ENCODE data around the gene SNCB.
A peak's percentile ranks its signal among the peaks of the same experiment; 100 is the strongest.
"Not testable (repeated sequence)": the region's sequence is repeated elsewhere in the genome, so short reads cannot be mapped to it uniquely, and the experiment has no call there.

The SNCB gene

GRCh38 chr5:176596689-176597416 is 33.5 kb downstream of the SNCB start:
- DNase-seq, result peak; percentile 59

- DNase-seq, result no peak
Observed at GRCh38 chr5:176596069-176596644, 34.2 kb downstream of the SNCB start.

GRCh38 chr5:176595386-176595943 is 34.9 kb downstream of the SNCB start:
- no peak for DNase-seq

GRCh38 chr5:176594554-176594953 is 35.8 kb downstream of the SNCB start:
- no peak for DNase-seq

GRCh38 chr5:176593273-176593869 is 37.0 kb downstream of the SNCB start:
- no peak for DNase-seq

GRCh38 chr5:176592573-176592972 is 37.8 kb downstream of the SNCB start:
- no peak for DNase-seq

- DNase-seq, result not testable (repeated sequence)
Observed at GRCh38 chr5:176591667-176592066, 38.7 kb downstream of the SNCB start.

GRCh38 chr5:176590035-176590717 is 40.2 kb downstream of the SNCB start:
- no peak for DNase-seq

GRCh38 chr5:176589039-176589769 is 41.1 kb downstream of the SNCB start:
- DNase-seq, result no peak

GRCh38 chr5:176588297-176588696 is 42.0 kb downstream of the SNCB start:
- DNase-seq, result no peak

GRCh38 chr5:176587398-176587797 is 42.9 kb downstream of the SNCB start:
- no peak for DNase-seq

GRCh38 chr5:176583076-176583475 is 47.3 kb downstream of the SNCB start:
- DNase-seq, result no peak

- DNase-seq, result no peak
Observed at GRCh38 chr5:176581361-176581760, 49.0 kb downstream of the SNCB start.

- DNase-seq, result no peak
Observed at GRCh38 chr5:176579323-176579722, 51.0 kb downstream of the SNCB start.

- peak; percentile 32 for DNase-seq
Observed at GRCh38 chr5:176578391-176578808, 51.9 kb downstream of the SNCB start.

GRCh38 chr5:176577312-176578176 is 52.8 kb downstream of the SNCB start:
- no peak for DNase-seq

- no peak for DNase-seq
Observed at GRCh38 chr5:176575488-176576422, 54.6 kb downstream of the SNCB start.

- no peak for DNase-seq
Observed at GRCh38 chr5:176575066-176575465, 55.3 kb downstream of the SNCB start.

- DNase-seq, result no peak
Observed at GRCh38 chr5:176574297-176574591, 56.1 kb downstream of the SNCB start.

GRCh38 chr5:176573564-176574296 is 56.6 kb downstream of the SNCB start:
- peak; percentile 82 for DNase-seq

Measured in activated gamma-delta T cell treated with Interleukin-2 at 50 U/mL for 16 hours (primary cell).